Sigmoid colon (tissue), 4 donors: ENCODE measurements around the gene TBC1D22A.

Source experiments
- POLR2A ChIP-seq, 2 donors: fragments of 450-650 bp; IDR thresholded peaks; one replicate each; pipeline ENCODE4 v1.6.1; 2016; ENCODE audit warnings: antibody characterized with exemption in 2 of 2, mild to moderate bottlenecking in 2 of 2, moderate library complexity in 2 of 2
- POLR2AphosphoS5 ChIP-seq, 4 donors: sonication (generic); formaldehyde crosslinking; IDR thresholded peaks; one replicate each; pipeline ENCODE4 v1.6.1; 2017; ENCODE audit warnings: antibody characterized with exemption in 4 of 4
- TF ChIP-seq, protein P1 (sequence below), 4 experiments: fragments of 450-650 bp in 3 of 4; fragments of 200-600 bp in 1 of 4; IDR thresholded peaks; one replicate each; pipeline ENCODE4 v1.5.1; 2016 to 2019; ENCODE audit warnings: antibody characterized with exemption in 4 of 4, mild to moderate bottlenecking in 3 of 4, moderate library complexity in 2 of 4

DNA sequence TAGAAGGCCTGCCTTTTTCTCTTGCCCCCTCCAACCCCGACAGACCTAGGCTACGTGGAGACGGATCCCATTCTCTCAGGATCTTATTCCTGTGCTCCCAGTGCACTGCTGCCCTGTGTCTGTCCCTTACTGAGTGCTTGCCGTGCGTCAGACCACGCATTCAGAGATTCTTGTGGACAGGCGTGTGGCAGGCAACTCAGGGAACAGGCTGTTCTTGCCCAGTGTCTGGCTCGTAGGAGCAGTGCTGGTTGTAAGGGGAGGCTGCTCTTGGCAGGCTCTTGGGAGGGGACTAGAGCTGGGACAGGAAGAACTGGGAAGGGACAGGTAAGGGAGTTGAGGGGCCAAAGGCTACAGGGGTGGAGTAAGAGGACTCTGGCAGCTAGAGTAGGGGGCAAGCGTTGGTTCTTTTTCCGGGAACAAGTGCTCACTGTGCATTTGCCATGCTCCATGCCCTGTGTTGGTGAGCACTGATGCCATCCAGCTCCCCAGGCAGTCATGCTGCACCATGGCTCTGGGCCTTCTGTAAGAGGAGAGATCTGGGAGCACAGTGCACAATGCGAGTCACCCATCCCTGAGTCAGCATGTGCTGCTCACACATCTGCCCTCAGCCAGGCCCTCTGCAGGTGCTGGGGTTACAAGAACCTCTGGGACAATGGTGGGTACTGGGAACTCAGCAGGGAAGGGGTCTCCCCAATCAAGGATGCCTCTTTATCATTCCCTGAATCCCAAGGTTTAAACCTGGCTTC lies 119.1 kb downstream of the TBC1D22A start:
- TF ChIP-seq, protein P1, sequence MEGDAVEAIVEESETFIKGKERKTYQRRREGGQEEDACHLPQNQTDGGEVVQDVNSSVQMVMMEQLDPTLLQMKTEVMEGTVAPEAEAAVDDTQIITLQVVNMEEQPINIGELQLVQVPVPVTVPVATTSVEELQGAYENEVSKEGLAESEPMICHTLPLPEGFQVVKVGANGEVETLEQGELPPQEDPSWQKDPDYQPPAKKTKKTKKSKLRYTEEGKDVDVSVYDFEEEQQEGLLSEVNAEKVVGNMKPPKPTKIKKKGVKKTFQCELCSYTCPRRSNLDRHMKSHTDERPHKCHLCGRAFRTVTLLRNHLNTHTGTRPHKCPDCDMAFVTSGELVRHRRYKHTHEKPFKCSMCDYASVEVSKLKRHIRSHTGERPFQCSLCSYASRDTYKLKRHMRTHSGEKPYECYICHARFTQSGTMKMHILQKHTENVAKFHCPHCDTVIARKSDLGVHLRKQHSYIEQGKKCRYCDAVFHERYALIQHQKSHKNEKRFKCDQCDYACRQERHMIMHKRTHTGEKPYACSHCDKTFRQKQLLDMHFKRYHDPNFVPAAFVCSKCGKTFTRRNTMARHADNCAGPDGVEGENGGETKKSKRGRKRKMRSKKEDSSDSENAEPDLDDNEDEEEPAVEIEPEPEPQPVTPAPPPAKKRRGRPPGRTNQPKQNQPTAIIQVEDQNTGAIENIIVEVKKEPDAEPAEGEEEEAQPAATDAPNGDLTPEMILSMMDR (IDR thresholded peaks at IDR 0.05): no peak
- TF ChIP-seq POLR2A (IDR thresholded peaks at IDR 0.05) (no peak), POLR2AphosphoS5 (IDR thresholded peaks at IDR 0.05) (no peak)
